Neural crest cell (in vitro differentiated cells): ENCODE measurements around the gene LRRC9. TPM values are rescaled to one million over a fixed set of nuclear protein-coding genes. Genes with fewer than 3 reads are reported as not detected.

ENCODE experiments used
- DNase-seq: peaks from one replicate; pipeline ENCODE4 v3.0.0; 2021; ENCODE audit warnings: low read depth, mixed read lengths, low spot score
- H3K27ac Mint-ChIP-seq: one replicate; pipeline ENCODE4 v1.8.0; 2021; ENCODE audit warnings: mild to moderate bottlenecking, mixed read lengths; ENCODE audit not compliant: unreplicated experiment
- H3K27me3 Mint-ChIP-seq: 2 replicates; pipeline ENCODE4 v1.8.0; 2021; ENCODE audit warnings: low read depth, mild to moderate bottlenecking, mixed read lengths
- H3K36me3 Mint-ChIP-seq: 2 replicates; pipeline ENCODE4 v1.8.0; 2021; ENCODE audit warnings: low read depth, mild to moderate bottlenecking, mixed read lengths
- H3K4me1 Mint-ChIP-seq: 2 replicates; pipeline ENCODE4 v1.8.0; 2021; ENCODE audit warnings: mixed read lengths
- H3K4me3 Mint-ChIP-seq: one replicate; pipeline ENCODE4 v1.8.0; 2021; ENCODE audit warnings: mild to moderate bottlenecking, mixed read lengths
- H3K9me3 Mint-ChIP-seq: 2 replicates; pipeline ENCODE4 v1.8.0; 2021; ENCODE audit warnings: mixed read lengths
- CTCF ChIP-seq: fragments of 200-600 bp; sonication (generic); conservative IDR thresholded peaks from 2 replicates; pipeline ENCODE4 v1.5.0; 2021; ENCODE audit warnings: antibody characterized with exemption, mild to moderate bottlenecking
- total RNA-seq: library from RNA; stranded (reverse); gene quantifications from 2 replicates; pipeline ENCODE4 v1.2.1, GENCODE V29; 2021

Gene LRRC9
- total RNA-seq, 1 donor from 2014 or later, result 1.0 TPM

GRCh38 chr14:60089221-60089620 lies 169.3 kb downstream of the LRRC9 start:
- Mint-ChIP-seq H3K27me3 (no peaks in the 10 kb centered on the region), H3K4me1 (peaks cover 30% of the 10 kb centered on the region), H3K27ac (no peak overlapping the region), H3K9me3 (no peaks in the 10 kb centered on the region), H3K4me3 (peak overlapping the region; percentile 31), H3K36me3 (no peaks in the 10 kb centered on the region)
- no peak for TF ChIP-seq CTCF
- no peak for DNase-seq

DNA sequence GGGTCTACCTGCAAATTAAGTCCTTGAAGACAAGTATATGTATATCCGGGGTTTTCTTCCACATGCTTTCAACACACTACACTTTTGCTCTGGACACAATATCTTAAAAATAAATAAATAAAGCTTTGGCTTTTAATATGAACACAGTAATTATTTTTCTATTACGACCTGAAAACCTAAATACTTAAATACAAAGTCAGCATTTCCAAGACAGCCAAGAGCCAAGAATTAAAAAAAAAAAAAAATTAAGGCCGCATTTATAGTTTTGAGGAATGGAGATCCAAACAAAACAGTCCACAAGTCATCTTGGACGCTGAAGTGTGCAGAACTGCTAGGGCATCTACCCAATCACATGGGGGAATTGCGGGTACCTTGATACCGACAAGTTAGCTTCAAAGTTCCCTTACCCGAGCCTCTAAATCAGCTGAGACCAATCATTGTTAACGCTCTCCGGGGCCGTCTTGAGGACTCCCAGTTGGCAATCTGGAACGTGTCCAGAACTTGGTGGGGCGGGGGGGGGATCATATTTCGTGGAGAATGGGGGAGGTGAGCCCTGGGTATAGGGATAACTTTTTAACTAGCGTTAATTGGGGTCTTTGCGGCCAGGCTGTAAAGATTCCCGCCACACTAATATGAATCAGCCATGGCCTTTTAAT lies 171.0 kb downstream of the LRRC9 start:
- no peak for DNase-seq
- Mint-ChIP-seq H3K4me3 (peak overlapping the region; percentile 97), H3K27me3 (no peaks in the 10 kb centered on the region), H3K36me3 (no peaks in the 10 kb centered on the region), H3K27ac (peak overlapping the region; percentile 93), H3K9me3 (no peaks in the 10 kb centered on the region), H3K4me1 (peaks cover 47% of the 10 kb centered on the region)
- no peak for TF ChIP-seq CTCF

DNA sequence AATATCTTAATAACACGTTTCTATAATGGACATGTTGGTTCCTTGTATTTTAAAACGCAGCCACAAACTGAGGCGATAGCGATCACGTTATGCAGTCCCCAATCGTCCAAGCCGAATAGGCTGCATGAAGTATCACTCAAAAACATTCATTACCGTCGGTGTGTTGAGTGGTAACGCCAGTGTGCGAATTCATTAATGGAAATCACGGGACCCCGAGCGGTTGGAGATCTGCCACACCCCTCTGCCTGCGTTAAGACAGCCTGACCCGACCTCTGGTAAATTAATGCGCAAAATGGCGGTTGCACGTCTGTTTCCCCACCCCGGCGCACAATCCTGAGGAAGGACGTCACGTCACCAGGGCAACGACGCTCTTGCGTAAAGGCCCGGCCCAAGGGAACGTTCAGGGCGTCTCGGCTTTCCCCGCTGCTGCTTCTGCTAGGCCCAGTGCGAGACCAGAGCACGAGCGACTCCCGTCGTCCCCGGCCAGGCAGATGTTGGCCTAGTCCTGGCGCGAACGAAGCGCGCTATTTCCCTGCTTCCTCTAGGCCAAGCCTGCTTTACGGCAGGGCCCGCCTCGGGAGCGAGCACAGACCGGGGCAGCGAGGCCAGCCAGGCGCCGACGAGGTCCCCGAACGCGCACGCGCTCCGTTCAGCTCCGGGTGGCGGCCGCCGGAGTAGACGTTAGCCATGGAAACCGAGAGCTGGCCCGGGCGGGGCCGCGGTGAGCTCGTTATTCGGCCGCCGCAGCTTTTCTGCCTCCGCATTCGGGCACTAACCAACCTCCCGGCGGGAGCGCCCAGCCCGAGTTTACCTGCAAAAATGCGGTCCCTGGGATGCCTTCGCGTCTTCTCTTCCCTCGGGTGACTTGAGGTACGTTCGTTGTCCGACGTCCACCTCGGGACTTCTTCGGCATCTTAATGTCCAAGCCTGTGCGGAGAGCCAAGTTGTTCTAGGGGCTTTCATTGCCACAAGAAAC lies 171.9 kb downstream of the LRRC9 start, which contains the start of gene PCNX4:
Gene PCNX4 (plus strand): TSS at position 374 of the 976 bp plus-strand sequence. CDS start 15,716 bp downstream, outside the sequence.
- Mint-ChIP-seq H3K36me3 (no peaks in the 10 kb centered on the region), H3K9me3 (no peaks in the 10 kb centered on the region), H3K4me3 (peak within 1 kb of the TSS; percentile 97), H3K27ac (peak within 1 kb of the TSS; percentile 93), H3K4me1 (peaks cover 47% of the 10 kb centered on the region), H3K27me3 (no peaks in the 10 kb centered on the region)
- DNase-seq, result peak; percentile 85
- no peak for TF ChIP-seq CTCF

DNA sequence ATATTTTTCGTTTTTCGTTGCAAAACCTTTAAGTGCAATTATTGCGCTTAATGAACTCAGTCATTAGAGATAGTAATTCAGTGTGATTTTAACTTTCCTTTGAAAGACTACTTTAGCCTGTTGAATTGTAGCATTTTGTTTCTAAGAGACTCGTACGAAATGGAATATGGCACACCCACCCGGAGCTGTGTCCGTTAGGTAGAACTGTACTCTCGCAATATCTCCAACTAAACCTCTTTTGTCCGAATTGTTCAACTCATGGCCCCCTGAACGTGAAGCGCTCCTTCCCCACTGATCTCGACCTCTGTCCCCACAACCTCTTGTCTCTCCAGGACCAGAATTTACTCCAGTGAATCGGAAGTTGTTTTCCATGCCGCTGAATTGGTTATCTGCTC lies 172.6 kb downstream of the LRRC9 start:
- no peaks in the 10 kb centered on the region for H3K27me3 Mint-ChIP-seq
- peaks cover 47% of the 10 kb centered on the region for H3K4me1 Mint-ChIP-seq
- TF ChIP-seq CTCF, result no peak
- peak overlapping the region; percentile 93 for H3K27ac Mint-ChIP-seq
- H3K4me3 Mint-ChIP-seq, result peak overlapping the region; percentile 97
- DNase-seq, result no peak
- peaks cover 3% of the 10 kb centered on the region for H3K36me3 Mint-ChIP-seq
- no peaks in the 10 kb centered on the region for H3K9me3 Mint-ChIP-seq

- peak overlapping the region; percentile 97 for H3K4me3 Mint-ChIP-seq
- DNase-seq, result no peak
- H3K9me3 Mint-ChIP-seq, result no peaks in the 10 kb centered on the region
- peaks cover 7% of the 10 kb centered on the region for H3K36me3 Mint-ChIP-seq
- no peaks in the 10 kb centered on the region for H3K27me3 Mint-ChIP-seq
- peaks cover 48% of the 10 kb centered on the region for H3K4me1 Mint-ChIP-seq
- H3K27ac Mint-ChIP-seq, result peak overlapping the region; percentile 93
- no peak for TF ChIP-seq CTCF
Measured at GRCh38 chr14:60093080-60093479, 173.1 kb downstream of the LRRC9 start.
